Measurements from ENCODE around the gene RNU6-1.

RNU6-1 gene

DNA sequence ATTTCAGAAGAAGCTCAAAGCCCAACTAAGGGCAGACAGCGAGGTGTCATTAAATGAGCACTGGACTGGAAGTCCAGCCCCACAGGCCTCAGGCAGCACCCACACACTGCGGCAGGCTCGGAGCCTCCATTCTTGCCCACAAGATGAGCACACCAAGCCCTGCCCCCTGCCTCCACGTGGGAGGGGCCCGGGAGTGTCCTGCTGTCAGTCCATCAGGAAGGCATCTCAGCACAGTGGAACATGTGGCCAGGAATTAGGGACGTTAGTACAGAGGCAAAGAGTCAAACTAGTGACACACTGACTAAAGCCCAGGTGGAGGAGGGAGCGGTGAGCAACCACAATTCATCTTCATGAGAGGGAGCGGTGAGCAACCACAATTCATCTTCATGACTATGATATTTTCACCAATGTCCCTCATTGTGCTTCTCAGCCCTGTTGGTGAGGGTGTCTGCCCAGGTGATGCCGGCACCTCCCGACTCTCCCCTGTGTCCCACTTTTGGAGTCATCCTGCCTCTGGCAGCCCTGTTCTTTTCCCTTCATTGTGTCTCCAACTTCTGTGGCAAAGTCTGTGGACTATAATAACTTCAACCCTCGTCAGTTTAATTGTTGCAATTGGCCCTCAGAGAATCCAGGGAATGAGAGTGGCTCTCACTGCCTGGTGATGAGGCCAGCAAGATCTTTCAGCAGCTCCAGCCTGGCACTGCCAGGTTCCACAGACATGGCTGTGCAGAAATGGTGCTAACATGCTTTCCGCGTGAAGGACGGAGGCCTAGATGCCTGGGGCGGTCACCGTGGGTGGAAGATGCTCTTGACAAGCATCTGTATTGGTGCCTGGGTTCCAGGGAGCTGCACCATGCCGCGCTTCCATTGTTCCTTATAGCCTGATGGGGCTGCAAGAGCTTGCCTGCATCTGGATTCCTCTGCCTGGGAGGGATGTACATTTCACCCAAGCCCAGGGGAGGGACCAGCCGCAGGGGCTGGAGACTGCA lies 37.6 kb downstream of the RNU6-1 start:
- DNase-seq (ENCODE audit: low read depth in 2 of 2): no peak

DNA sequence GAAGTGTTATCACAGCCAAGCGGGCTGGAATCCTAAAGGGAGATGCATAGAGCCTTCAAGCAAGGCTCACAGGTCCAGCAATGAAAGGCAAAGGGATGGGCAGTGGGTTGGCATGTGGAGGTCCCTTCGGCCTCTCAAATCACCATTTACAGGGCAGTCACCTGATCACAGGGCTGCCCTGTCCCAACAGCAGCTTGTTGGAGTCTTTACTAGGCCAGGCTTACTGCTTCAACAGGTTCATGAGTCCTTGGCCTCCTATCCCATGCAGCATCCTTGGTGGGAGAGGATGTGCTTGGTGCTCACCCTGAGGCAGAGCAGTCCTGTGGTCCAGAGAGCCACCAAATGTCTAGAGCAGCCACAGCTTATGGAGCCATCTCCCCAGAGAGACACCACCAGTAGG lies 38.7 kb downstream of the RNU6-1 start:
- no peak for DNase-seq (ENCODE audit: low read depth in 2 of 2)

DNA sequence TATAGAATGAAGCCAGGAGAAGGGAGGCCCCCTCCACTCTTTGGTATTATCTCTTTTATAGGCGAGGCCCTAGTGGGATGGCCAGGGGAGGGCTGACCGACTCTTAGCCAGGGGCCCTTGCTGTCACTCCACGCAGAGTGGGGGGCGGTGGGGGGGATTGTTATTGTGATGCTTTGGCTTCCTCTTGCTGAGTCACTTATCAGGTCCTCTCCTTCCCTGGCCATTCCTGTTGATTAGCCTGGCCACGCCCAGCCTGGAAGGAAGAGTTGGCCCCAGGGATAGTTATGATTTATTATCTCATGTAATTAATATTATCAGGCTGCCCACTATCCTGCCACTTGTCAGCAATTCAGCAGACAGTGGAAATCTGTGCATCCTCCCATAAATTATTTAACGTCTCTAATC lies 40.0 kb downstream of the RNU6-1 start:
- no peak for DNase-seq (ENCODE audit: low read depth in 2 of 2)

DNA sequence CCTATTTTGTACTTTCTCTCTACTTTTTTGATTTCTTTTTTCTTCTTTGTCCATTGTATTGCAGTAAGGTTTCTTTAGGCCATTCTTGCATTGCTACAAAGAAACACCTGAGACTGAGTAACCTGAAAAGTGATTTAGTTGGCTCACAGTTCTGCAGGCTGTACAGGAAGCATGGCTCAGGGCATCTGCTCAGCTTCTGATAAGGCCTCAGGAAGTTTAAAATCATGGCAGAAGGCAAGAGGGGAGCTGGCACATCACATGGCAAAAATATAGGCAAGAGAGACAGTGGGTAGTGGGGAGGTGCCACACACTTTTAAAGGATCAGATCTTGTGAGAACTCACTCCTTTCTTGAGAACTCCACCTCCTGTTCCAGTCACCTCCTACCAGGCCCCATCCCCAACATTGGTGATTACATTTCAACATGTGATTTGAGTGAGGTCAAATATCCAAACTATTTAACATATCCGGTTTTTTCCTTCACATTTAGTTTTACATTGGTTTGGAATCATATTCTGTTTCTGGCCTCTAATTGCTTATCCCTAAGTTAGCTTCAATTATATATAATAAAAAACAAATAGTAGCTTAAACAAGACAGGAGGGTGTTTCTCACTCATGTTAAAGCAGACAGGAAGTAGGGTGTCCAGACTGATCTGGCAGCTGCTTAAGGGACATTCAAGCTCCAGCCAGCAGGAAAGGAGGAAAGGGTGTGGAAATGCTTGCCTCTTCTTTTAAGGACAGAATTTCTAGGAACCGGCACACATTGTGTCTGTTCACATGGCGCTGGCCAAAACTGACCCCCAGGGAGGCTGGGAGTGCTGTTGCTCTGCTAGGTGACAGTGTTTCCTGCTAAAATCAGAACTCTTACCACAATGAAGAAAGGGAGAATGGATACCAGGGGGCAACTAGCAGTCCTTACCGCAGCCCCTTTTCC lies 43.4 kb downstream of the RNU6-1 start:
- no peak for DNase-seq (ENCODE audit: low read depth in 2 of 2)

DNA sequence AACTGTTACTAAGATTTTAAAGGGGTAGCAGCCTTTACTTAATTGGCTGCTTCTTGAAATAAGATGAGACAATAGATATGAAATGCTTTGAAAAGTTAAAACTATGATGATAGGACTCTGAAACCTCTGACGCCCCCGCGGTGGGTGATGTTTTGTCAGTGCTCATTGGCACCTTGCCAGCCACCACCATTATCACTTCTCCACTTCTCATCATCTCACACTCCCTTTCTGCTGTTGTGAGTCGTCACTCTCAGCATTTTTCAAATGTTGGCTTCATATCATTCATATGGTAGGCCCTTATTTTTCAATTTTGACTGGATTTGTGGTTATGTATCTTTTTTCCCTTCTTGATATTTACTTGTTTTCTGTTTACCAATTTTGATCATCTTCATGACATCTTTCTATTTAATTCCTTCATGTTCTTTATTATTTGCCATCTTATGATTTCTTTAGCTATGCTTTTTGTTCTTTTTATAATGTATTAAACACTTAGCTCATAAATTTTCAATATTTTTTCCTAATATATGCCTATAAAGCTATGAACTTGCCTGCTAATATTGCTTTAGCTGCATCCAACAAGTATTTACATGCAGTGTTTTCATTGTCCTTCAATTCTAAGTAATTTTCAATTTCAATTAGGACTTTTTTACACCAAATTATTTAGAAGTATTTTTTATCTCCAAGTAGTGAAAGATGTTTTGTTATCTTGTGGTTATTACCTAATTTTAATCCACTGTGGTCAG lies 44.8 kb downstream of the RNU6-1 start:
- DNase-seq (ENCODE audit: low read depth in 2 of 2): peak in 1 of 2 experiments; percentile 17

DNA sequence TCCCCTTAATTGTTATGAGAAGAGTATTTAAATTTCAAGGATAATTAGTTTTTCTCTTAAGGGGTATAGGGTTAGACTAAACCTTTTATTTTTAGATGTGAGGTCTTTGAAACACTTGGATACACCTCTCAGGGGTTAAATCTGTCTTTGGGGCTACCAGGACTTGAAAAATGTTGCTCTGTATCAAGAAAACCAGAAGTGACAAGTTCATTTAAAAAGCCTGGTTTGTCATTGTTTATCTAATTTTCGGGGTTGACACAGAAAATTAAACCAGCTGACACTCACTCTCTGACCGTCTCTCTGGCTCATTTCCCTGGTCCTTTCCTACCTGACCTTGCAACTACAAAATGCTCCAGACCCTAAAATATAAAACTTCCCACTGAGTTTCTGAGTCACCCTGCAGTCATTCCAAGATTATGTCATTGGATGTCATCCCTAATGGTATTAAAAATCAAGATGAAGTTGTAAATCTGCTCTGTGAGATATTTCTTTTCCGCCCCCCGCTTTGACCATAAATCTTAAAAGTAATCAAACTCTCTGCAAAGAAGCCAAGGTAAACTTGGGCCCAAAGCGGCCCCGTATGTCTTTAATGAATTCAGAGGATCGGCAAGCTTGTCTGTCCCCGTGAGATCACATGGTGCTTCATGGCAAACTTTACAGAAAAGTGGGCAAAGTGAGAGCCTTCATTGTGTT lies 47.4 kb downstream of the RNU6-1 start:
- no peak for DNase-seq (ENCODE audit: low read depth in 2 of 2)

DNA sequence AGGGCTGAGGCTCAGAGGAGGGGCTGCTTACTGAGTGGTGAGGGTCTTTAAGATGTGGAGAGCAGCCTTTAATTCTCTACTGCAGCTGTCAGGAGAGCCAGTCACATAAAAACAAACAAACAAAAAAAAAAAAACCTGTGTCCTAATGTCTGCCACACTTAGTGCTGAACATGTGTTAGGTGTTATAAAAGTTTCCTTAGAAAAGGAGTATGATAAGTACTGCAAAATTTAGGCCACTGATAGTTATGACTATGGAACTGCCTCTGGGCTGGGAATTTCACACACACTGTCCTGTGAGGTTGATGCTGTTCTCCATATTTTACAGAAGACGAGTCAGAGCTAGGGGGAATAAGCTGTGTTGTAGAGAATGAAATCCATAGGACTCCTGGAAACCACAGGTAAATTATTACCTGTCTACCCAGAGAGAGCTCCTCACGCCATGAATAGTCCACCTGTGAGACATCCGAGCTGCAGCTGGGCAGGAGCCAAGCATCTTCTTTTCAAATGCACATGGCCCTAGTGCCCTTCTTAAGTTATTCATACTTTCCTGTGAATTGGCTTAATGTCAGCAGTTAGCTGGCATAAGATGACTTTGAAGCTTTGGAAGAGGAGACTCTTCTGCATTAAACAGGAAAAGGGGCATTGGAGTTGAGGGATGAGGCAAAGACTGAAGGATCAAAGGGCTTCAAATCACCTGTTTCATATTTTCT lies 49.1 kb downstream of the RNU6-1 start:
- no peak for DNase-seq (ENCODE audit: low read depth in 2 of 2)

Data from stimulated activated CD4-positive, alpha-beta T cell treated with anti-CD3 and anti-CD28 coated beads, Interleukin-12 subunit alpha, Interleukin-12 subunit beta, amount 100 ng/mL, for 24 hours (primary cell).